HepG2 (cell line): ENCODE measurements around the gene ZC3H7B. TPM values are rescaled to one million over a fixed set of nuclear protein-coding genes. Genes with fewer than 3 reads are reported as not detected.

ENCODE experiments used
- ATAC-seq: fragments of 200-7000 bp; cut with Tn5 transposase; 3 replicates; pipeline ENCODE4 v1.9.1; 2020; ENCODE audit warnings: mild to moderate bottlenecking, moderate library complexity
- BruUV-seq: library from RNA; stranded (reverse); fragments of 400-500 nt; replicated peaks from 2 replicates; lab custom pipeline; 2021; lab: Mats Ljungman, UMichigan
- CTCF ChIA-PET: fragments of 300-600 bp; formaldehyde crosslinking; extraction: SDS; loops from one replicate; lab custom pipeline; 2021; ENCODE audit warnings: low total read pairs, inconsistent platforms, low intra/inter-chr PET ratio; lab: Yijun Ruan, JAX
- POLR2A ChIA-PET: fragments of 350-600 bp; sonication (Branson Sonifier 250); formaldehyde crosslinking; loops from one replicate; lab custom pipeline; 2020; ENCODE audit warnings: antibody characterized with exemption, inconsistent platforms; lab: Yijun Ruan, JAX
- DNase-seq: peaks from one replicate; pipeline ENCODE4 v3.0.0-alpha.2; 2015; ENCODE audit warnings: low spot score
- FAIRE-seq: peaks from 3 replicates; lab custom pipeline; 2011; peaks lifted over from hg19 to GRCh38; lab: Jason Lieb, UNC
- H2AFZ ChIP-seq: one replicate; pipeline ENCODE4 v1.6.1; 2011; ENCODE audit warnings: low read length, inconsistent platforms
- H3K27ac ChIP-seq: fragments of 300-600 bp; 3 replicates; pipeline ENCODE4 v1.8.0; 2011; ENCODE audit warnings: mixed run types, mild to moderate bottlenecking, mixed read lengths, low read length, inconsistent platforms; ENCODE audit not compliant: insufficient read depth; ENCODE audit errors: extremely low read length
- H3K27me3 ChIP-seq, 2 experiments: fragments of 200-600 bp in 1 of 2; 2 replicates in 1 of 2; 3 replicates in 1 of 2; pipeline versions ENCODE4 v1.6.0 to v1.8.0; 2011; ENCODE audit warnings: low read length in 2 of 2, mild to moderate bottlenecking in 2 of 2, moderate library complexity in 2 of 2, inconsistent platforms in 1 of 2; ENCODE audit not compliant: insufficient read depth in 2 of 2, control insufficient read depth in 1 of 2
- H3K36me3 ChIP-seq, 2 experiments: fragments of 200-600 bp in 1 of 2; replicated peaks in 1 of 2; 2 replicates in 1 of 2; 3 replicates in 1 of 2; pipeline versions ENCODE4 v1.5.1 to v1.8.0; 2011; ENCODE audit warnings: low read length in 2 of 2, inconsistent platforms in 1 of 2; ENCODE audit not compliant: insufficient read depth in 2 of 2, control insufficient read depth in 1 of 2
- H3K4me1 ChIP-seq: 2 replicates; pipeline ENCODE4 v1.5.1; 2012; ENCODE audit warnings: low read length, inconsistent platforms; ENCODE audit not compliant: insufficient read depth
- H3K4me2 ChIP-seq: 2 replicates; pipeline ENCODE4 v1.6.0; 2011; ENCODE audit warnings: low read depth, low read length, inconsistent platforms
- H3K4me3 ChIP-seq, 3 experiments: fragments of 200-600 bp in 1 of 3; sonication (generic), shearing (Covaris generic) in 1 of 3; replicated peaks in 1 of 3; 2 replicates each; pipeline ENCODE4 v1.5.1; 2011 to 2016; ENCODE audit warnings: low read length in 3 of 3, inconsistent platforms in 2 of 3, low read depth in 2 of 3, mild to moderate bottlenecking in 2 of 3, control low read depth in 1 of 3, mixed read lengths in 1 of 3; ENCODE audit not compliant: insufficient read depth in 1 of 3
- H3K79me2 ChIP-seq: one replicate; pipeline ENCODE4 v1.6.1; 2011; ENCODE audit warnings: low read length, inconsistent platforms; ENCODE audit not compliant: insufficient read depth
- H3K9ac ChIP-seq: 2 replicates; pipeline ENCODE4 v1.6.0; 2011; ENCODE audit warnings: mild to moderate bottlenecking, low read depth, low read length, inconsistent platforms; ENCODE audit not compliant: insufficient read depth
- H3K9me3 ChIP-seq: 2 replicates; pipeline ENCODE4 v1.5.1; 2012; ENCODE audit warnings: mild to moderate bottlenecking, low read length
- H4K20me1 ChIP-seq: 2 replicates; pipeline ENCODE4 v1.6.0; 2011; ENCODE audit warnings: inconsistent platforms, mild to moderate bottlenecking, low read length, moderate library complexity; ENCODE audit not compliant: insufficient read depth
- ATF4 ChIP-seq, 2 experiments: fragments of 450-650 bp in 1 of 2; sonication (generic) in 1 of 2; formaldehyde crosslinking; IDR thresholded peaks; 2 replicates each; pipeline versions ENCODE4 v1.5.0 to v1.8.0; 2020 to 2022; ENCODE audit warnings: mild to moderate bottlenecking in 1 of 2, missing genetic modification reagents in 1 of 2
- BCL6 ChIP-seq: IDR thresholded peaks from 2 replicates; pipeline ENCODE4 v1.6.1; 2016; ENCODE audit warnings: missing genetic modification reagents, missing compliant biosample characterization
- JUND ChIP-seq: sonication (generic); formaldehyde crosslinking; IDR thresholded peaks from 2 replicates; pipeline ENCODE4 v1.8.0; 2022; ENCODE audit warnings: mild to moderate bottlenecking, missing genetic modification reagents
- PATZ1 ChIP-seq: sonication (generic); formaldehyde crosslinking; IDR thresholded peaks from 2 replicates; pipeline ENCODE4 v1.4.0; 2020; ENCODE audit warnings: missing genetic modification reagents
- SNAPC2 ChIP-seq: sonication (generic); formaldehyde crosslinking; IDR thresholded peaks from 2 replicates; pipeline ENCODE4 v1.8.1; 2022; ENCODE audit warnings: mild to moderate bottlenecking, missing genetic modification reagents
- TAF1 ChIP-seq: sonication (generic); formaldehyde crosslinking; IDR thresholded peaks from 2 replicates; pipeline ENCODE4 v1.4.0; 2020; ENCODE audit warnings: missing genetic modification reagents
- XBP1 ChIP-seq: sonication (generic); formaldehyde crosslinking; IDR thresholded peaks from 2 replicates; pipeline ENCODE4 v1.5.0; 2020; ENCODE audit warnings: missing genetic modification reagents
- ZC3H4 ChIP-seq: sonication (generic); formaldehyde crosslinking; IDR thresholded peaks from 2 replicates; pipeline ENCODE4 v1.4.0; 2020; ENCODE audit warnings: missing genetic modification reagents, borderline replicate concordance
- ZNF512B ChIP-seq: sonication (generic); formaldehyde crosslinking; IDR thresholded peaks from 2 replicates; pipeline ENCODE4 v1.5.1; 2020; ENCODE audit warnings: missing genetic modification reagents, mild to moderate bottlenecking, borderline replicate concordance
- ZNF619 ChIP-seq: sonication (generic); formaldehyde crosslinking; IDR thresholded peaks from 2 replicates; pipeline ENCODE4 v1.4.0; 2020; ENCODE audit warnings: mild to moderate bottlenecking, missing genetic modification reagents
- ZNF839 ChIP-seq: sonication (generic); formaldehyde crosslinking; IDR thresholded peaks from 2 replicates; pipeline ENCODE4 v1.4.0; 2020; ENCODE audit warnings: missing genetic modification reagents, mild to moderate bottlenecking, borderline replicate concordance
- ZSCAN22 ChIP-seq: sonication (generic); formaldehyde crosslinking; IDR thresholded peaks from 2 replicates; pipeline ENCODE4 v1.4.0; 2020; ENCODE audit warnings: mild to moderate bottlenecking, missing genetic modification reagents
- WGBS: methylation state at CpG from one replicate; pipeline ENCODE4 v1.1.6; 2017; ENCODE audit warnings: low lambda C conversion rate; 5-methylcytosine and 5-hydroxymethylcytosine counted together
- in situ Hi-C: cut with HindIII; loops from 2 replicates; pipeline ENCODE4 v1.10.0; 2017; ENCODE audit warnings: low pct_unique_long_range_greater_than_20kb; ENCODE audit not compliant: extremely low pct_ligation_motif_present
- intact Hi-C: fragments of 100-400 bp; cut with micrococcal nuclease; formaldehyde crosslinking; loops from one replicate; pipeline ENCODE4 v1.10.0; 2022; ENCODE audit not compliant: unreplicated experiment
- polyA plus RNA-seq, 8 experiments: library from polyadenylated mRNA; depleted of rRNA in 3 of 8; stranded (reverse) in 7 of 8; unstranded in 1 of 8; fragments of >200 nt; fragmentation: Illumina TruSeq in 4 of 8; extraction: Trizol in 4 of 8; gene quantifications; 2 replicates each; pipeline versions ENCODE4 v1.2.1 to v1.2.3, GENCODE V29; 2011 to 2016; ENCODE audit warnings: low read depth in 4 of 8, missing spikeins in 1 of 8, mixed read lengths in 1 of 8; ENCODE audit not compliant: insufficient read depth in 1 of 8
- total RNA-seq, 5 experiments: library from RNA; depleted of rRNA; stranded (reverse); fragments of >200 nt; fragmentation: Illumina TruSeq; extraction: Trizol; gene quantifications; 2 replicates each; pipeline ENCODE4 v1.2.3, GENCODE V29; 2016; ENCODE audit warnings: low read depth in 1 of 5

Gene ZC3H7B
- total and polyA plus RNA-seq, 2 of the 13 experiments (the other 11 are each of a cell fraction or from before 2014, with no cell fraction given): 26.4 to 37.2 TPM

DNA sequence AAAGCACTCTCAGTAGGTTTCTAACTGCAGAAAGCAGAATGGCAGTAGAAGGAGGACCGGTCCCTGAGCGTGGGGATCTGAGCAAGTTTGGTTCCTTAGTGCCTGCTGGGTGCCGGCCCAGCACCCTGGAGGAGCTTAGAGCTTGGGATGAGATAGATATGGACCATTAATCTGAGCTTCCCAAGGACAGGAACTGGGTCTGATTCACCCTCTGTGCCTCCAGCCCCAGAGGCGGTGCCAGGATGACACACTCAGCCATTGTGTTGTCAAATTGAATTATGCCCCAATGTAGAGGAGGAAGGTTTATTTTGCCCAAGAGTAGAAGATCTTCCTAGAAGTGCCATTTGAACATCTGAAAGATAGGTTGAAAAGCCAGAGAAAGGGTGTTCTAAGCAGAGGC, 4.3 kb downstream of the ZC3H7B start:
- Histone ChIP-seq H3K79me2 (peaks cover 72% of the 10 kb centered on the region), H3K4me1 (peaks cover 72% of the 10 kb centered on the region), H3K4me2 (no peak overlapping the region), H2AFZ (no peak overlapping the region), H3K27ac (peak overlapping the region; percentile 12), H4K20me1 (no peaks in the 10 kb centered on the region; the same call in 1 of the 2 replicates), H3K27me3 (no peaks in the 10 kb centered on the region), H3K9me3 (no peaks in the 10 kb centered on the region), H3K36me3 (peaks cover 0 to 14% of the 10 kb centered on the region in 2 experiments; a peak in 1 of 5 replicates), H3K9ac (no peak overlapping the region), H3K4me3 (no peak overlapping the region)
- no TSS peak for BruUV-seq
- no peak for TF ChIP-seq SNAPC2 (CRISPR knock-in tag)
- no peak for TF ChIP-seq ZSCAN22 (CRISPR knock-in tag)
- TF ChIP-seq TAF1 (CRISPR knock-in tag): no peak
- no peak for TF ChIP-seq XBP1 (CRISPR knock-in tag)
- TF ChIP-seq ZNF619 (CRISPR knock-in tag): no peak
- no peak for TF ChIP-seq ATF4 (CRISPR knock-in tag; IDR thresholded peaks at IDR 0.05)
- TF ChIP-seq JUND: no peak
- intact Hi-C loops (loop anchor here (10.0 kb wide), 1 partner anchor 59 kb away; no protein-coding TSS in a partner anchor), in situ Hi-C loops (no loop called here)
- no peak for ATAC-seq
- no peak for FAIRE-seq
- no peak for DNase-seq
- POLR2A ChIA-PET: interaction anchor here (6.7 kb wide), 1 partner anchor 19 kb away, joined by 47 read pairs; the partner anchor contains the start of gene RANGAP1
- 100% methylated on average over 1 of the region's 4 CpGs for WGBS
- CTCF ChIA-PET: no interaction called here

- H3K36me3 ChIP-seq: peaks cover 0 to 14% of the 10 kb centered on the region in 2 experiments; a peak in 1 of 5 replicates
- H3K9me3 ChIP-seq: no peaks in the 10 kb centered on the region
- FAIRE-seq: no peak
- in situ Hi-C loops (no loop called here), intact Hi-C loops (loop anchor here (10.0 kb wide), 1 partner anchor 57 kb away; no protein-coding TSS in a partner anchor)
- no peaks in the 10 kb centered on the region for H3K27me3 ChIP-seq
- ChIA-PET CTCF (no interaction called here), POLR2A (interaction anchor here (0.9 to 2.1 kb wide), 6 partner anchors 20 to 160 kb away, joined by 3 to 20 read pairs (median 6); partner anchors contain the start of genes ACO2, PHF5A, RANGAP1 and TEF)
- H3K4me3 ChIP-seq: peak overlapping the region in 1 of 3 experiments; percentile 0; a peak in 1 of 6 replicates
- DNase-seq: no peak
- H4K20me1 ChIP-seq: no peaks in the 10 kb centered on the region; the same call in 1 of the 2 replicates
- peaks cover 69% of the 10 kb centered on the region for H3K79me2 ChIP-seq
- BruUV-seq: no TSS peak
- H3K4me2 ChIP-seq: peak overlapping the region; percentile 34
- WGBS: 20% methylated on average over 3 of the region's 3 CpGs
- H2AFZ ChIP-seq: no peak overlapping the region
- H3K4me1 ChIP-seq: peaks cover 63% of the 10 kb centered on the region
- peak overlapping the region; percentile 17; the same call in 1 of the 2 replicates for H3K9ac ChIP-seq
- ATAC-seq: peak; percentile 60
- H3K27ac ChIP-seq: peak overlapping the region; percentile 69
- TF ChIP-seq ZC3H4 (CRISPR knock-in tag) (no peak), ZNF839 (CRISPR knock-in tag) (no peak), ZNF512B (CRISPR knock-in tag) (no peak), BCL6 (no peak), PATZ1 (CRISPR knock-in tag) (peak; percentile 29; the same call in 1 of the 2 replicates)
These were observed 6.7 kb downstream of the ZC3H7B start for GRCh38 chr22:41308054-41308453.
